SK-N-MC (cell line): Measurements from ENCODE around the gene KATNIP.

Source experiments
- EZH2 ChIP-seq: fragments of 200-600 bp; sonication (generic); IDR thresholded peaks from one replicate; pipeline ENCODE4 v1.6.1; 2017; ENCODE audit warnings: antibody characterized with exemption
- POLR2AphosphoS5 ChIP-seq: IDR thresholded peaks from 2 replicates; pipeline ENCODE4 v1.6.1; 2012; ENCODE audit warnings: mild to moderate bottlenecking, low read depth, low read length, borderline replicate concordance

DNA sequence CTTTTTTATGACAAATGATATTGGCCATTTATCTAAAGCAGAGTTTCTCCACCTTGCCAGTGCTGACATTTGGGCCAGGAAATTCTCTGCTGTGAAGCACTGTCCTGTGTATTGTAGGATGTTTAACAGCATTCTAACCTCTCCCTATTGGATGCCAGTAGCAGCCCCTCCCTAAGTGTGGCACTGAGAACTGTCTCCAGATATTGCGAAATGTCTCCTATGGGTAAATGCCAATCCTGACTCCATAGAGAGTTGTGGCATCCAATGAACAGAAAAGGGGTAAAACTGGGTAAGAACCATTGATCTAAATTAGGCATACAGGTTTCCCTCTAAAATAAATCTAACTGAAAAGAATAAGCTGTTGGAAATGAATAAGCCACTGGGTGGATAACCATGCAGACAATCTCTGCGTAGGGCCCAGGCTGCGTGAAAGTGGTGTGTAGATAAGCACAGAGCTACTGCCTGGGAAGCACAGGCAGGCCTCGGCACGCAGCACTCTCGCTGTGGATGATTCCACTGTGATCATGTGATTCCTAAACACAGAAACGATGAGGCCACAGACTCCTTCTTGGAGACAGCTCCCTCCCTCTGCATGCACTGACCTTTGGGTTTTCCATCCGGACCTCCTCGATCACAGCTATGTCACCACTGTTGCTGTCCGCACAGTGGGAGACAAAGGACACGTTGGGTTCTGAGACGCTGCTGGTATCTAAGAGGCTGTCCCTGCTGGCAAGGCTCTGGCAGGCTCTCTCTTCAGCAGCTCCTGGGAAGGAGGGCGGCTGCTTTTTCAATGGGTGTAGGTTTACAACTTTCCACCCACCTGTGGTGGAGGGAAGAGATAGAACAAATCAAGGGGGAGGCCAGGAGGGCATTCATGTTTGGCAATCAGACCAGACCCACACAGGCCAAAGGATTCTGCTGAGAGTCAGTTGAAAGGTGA, 44.4 kb upstream of the KATNIP start:
- no peak for TF ChIP-seq POLR2AphosphoS5
- TF ChIP-seq EZH2, result no peak
